Hypothalamus (tissue), 51 donors: Measurements from ENCODE around the gene NQO1.

Experiments used
- DNase-seq, 51 donors: peaks; one replicate each; lab custom pipeline; 2025; lab: John Stamatoyannopoulos, UW

Gene NQO1

DNA sequence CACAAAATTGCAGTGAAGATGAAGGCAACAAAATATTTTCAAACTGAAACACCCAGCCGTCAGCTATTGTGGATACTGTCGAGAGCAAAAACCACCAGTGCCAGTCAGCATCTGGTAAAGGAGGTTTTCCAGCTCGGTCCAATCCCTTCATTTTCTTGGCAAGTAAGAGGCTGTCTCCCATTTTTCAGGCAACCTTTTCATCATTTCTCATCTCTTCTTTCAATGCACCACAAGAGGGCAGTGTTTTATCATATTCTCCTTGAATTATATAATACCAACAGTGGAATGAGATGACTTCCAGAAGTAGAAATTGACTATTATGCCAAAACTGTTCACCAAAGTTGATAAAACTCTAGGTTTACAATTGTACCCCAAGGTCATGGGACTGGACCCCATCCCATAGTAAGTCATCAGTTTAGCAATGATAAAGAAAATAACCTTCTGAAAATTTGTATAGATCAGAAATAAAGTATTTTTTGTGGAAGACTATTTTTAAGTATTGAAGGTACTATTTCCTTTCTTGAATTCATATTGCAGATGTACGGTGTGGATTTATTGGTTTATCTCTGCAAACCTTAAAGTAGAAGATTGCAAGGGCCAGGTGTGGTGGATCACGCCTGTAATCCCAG, 16.8 kb downstream of the NQO1 start:
- DNase-seq, result peak in 2 of 51 donors; percentile 11 to 71

DNA sequence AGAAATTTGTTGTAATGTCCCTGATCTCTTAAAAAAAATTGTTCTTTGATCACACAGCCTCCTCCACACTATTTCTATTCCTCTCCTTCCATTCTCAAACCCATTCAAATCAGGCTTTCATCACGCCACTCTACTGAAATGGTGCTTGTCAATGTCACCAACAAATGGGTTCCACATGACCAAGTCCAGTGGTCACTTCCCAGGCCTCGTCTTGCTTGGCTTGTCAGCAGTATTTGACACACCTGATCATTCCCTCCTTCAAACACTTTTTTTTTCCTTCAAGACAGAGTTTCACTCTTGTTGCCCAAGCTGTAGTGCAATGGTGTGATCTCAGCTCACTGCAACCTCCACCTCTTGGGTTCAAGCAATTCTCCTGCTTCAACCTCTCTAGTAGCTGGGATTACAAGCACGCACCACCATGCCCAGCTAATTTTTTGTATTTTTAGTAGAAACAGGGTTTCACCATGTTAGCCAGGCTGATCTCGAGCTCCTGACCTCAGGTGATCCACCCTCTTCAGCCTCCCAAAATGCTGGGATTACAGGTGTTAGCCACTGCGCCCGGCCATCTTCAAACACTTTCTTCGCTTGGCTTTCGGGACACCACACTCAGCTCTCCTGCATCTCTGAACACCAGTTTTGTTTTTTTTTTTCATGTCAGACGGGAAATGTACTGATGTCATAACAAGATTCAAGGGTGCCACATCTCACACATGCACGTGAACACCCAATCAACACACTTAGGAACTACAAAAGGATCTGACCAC, 18.3 kb downstream of the NQO1 start:
- DNase-seq, result no peak

DNA sequence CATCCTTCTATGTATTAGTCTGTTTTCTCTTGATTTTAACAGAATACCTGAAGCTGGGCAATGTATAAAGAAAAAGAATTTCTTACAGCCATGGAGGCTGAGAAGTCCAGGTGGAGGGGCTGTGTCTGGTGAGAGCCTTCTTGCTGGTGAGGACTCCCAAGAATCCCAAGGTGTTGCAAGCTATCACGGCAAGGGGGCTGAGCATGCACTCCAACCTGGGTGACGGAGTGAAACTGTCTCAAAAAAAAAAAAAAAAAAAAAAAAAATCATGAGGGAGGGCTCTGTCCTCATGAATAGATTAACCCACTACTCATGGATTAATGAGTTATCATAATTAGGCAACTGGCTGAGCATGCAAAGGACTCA, 19.4 kb downstream of the NQO1 start:
- DNase-seq, result no peak

DNA sequence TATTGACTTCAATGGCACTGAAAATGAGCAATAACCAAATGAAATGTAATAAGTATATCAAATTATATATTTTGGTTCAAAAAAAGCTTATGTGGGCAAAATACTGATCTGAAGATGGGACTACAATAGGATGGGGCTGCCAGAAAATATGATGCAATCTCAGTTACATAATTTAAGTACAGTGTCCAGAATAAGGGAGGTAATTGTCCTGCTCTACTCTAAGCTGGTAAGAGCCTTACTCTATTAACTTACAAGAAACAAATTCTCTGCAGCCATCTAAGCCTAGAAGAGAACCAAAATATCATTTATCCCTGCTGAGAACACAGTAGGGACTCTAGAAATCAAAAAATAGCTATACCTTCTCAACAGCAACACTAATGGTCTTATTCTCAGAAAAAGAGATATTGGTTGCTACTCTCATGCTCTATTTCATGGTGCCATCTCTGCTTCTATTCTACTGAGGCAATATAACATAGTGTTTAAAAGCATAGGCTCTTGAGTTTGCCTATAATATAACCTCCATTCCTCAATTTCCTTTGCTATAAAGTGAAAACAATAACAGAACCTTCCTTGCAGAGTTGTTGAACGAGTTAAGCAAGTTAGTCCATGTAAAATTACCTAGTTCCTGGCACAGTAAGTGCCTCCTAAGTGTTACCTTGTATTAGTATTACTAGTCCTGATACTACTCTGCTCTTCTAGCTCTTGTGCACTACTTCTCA, 19.9 kb downstream of the NQO1 start:
- no peak for DNase-seq

DNA sequence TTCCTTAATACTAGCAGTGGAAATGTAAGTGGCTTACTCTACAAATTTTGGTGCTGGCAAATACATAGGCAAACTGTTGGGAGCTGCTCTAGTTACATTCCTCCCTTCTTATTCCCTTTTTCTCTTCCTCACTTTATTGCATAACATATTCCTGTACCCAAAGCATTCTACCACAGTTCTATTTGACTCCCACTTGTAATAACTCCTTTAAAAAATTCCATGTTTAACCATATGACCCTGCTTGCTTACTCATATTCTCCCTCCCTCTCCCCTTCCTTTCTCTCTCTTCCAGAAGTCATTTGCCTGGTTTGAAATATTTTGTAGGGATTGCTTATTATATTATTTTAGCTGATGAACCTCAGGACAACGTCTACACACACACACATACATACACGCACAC, 22.7 kb downstream of the NQO1 start:
- DNase-seq, result no peak

DNA sequence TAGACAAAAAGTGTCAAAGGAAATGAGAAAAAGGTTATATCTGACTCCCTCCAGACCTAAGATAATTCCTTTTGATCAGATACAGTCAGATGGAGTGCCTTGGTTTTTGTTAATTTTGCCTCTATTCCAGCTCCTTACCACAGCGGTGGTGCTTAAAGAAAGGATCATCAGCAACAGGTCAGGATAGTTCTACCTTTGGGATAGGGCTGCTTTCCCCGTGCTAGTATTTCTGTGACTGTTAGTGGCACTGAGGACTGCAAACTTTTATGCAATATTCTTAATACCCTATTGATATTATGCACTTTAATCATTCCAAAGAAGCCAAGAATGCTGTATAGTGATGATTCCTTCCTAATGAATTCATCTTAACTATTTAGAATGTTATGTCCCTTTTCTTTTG, 24.5 kb downstream of the NQO1 start:
- no peak for DNase-seq

DNA sequence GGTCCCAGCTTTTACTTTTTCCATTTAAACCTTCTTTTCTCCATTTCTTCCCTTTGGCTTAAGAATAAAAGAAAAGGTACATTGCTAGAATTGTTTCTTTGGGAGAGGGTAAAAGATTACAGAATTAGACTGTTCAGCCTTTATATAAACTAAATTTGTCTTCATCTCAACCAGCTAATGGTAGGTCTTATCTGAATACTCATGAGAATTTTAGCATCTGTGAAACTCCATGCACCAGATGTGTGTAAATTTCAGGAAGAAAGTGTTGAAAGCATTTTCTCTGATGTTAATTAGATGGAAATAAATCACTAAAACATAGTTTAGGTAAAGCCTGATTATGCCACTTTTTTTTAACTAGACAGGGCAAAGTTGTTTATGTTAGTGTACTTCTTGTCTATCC, 24.9 kb downstream of the NQO1 start:
- DNase-seq, result no peak

DNA sequence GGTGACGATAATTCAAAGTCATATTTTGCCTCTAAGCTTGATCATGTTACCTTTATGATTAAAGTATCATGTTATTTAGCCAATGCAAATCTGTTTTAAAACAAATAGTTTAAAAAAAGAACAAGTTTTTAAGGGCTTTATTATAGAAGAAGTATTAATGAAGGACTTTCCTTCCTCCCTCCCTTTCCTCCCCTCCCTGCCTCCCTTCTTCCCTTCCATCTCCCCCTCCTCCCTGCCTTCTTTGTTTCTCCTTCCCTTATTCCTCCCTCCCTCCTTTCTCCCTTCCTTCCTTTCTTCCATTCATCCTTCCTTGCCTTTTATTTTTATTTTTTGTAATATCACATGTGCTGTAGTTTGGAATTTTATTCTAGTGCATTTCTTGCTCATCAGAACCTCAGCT, 26.4 kb downstream of the NQO1 start:
- DNase-seq, result no peak

DNA sequence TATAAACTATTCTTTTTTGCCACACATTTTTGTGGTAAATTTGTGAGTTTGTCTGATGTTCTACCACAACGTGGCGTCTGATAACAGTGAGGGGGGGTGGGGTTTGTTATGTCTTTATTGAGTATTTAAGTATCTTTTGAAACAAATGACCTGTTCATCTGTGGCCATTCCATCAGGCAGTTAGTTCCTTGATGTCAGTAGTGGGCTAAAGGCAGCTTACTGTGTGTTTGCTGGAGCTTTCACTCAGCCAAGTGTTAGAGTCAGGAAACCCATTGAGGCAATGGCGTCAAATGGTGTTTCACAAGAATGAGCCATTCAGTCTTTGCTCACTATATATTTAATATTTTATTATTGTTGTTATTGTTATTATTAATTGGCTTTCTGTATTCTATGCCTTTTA, 28.0 kb downstream of the NQO1 start:
- no peak for DNase-seq

DNA sequence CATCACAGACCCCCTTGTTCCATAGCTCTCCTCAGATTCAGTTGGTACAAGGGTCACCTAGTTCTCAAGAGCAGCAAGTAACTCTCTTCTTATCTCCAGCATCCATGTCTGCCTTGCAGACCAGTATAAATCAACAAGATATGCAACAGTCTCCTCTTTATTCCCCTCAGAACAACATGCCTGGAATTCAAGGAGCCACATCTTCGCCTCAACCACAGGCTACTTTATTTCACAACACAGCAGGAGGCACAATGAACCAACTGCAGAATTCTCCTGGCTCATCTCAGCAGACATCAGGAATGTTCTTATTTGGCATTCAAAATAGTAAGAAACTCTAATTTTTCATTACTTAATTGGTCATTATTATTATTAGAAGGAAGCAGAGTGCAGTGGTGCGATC, 32.4 kb downstream of the NQO1 start:
- no peak for DNase-seq

DNA sequence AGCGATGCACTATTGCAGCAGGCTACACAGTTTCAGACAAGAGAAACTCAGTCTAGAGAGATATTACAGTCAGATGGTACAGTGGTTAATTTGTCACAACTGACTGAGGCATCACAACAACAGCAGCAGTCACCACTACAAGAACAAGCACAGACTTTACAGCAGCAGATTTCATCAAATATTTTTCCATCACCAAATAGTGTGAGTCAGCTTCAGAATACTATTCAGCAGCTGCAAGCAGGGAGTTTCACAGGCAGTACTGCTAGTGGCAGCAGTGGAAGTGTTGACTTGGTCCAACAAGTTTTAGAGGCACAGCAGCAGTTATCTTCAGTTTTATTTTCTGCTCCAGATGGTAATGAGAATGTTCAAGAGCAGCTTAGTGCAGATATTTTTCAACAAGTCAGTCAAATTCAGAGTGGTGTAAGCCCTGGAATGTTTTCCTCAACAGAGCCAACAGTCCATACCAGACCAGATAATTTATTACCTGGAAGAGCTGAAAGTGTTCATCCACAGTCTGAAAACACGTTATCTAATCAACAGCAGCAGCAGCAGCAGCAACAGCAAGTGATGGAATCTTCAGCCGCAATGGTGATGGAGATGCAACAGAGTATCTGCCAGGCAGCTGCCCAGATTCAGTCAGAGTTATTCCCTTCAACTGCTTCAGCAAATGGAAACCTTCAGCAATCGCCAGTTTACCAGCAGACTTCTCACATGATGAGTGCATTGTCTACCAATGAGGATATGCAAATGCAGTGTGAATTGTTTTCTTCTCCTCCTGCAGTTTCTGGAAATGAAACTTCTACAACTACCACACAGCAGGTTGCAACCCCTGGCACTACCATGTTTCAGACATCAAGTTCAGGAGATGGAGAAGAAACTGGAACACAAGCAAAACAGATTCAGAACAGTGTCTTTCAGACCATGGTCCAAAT, 34.1 kb downstream of the NQO1 start:
- DNase-seq, result peak in 4 of 51 donors; percentile 6 to 50 (median 16)

DNA sequence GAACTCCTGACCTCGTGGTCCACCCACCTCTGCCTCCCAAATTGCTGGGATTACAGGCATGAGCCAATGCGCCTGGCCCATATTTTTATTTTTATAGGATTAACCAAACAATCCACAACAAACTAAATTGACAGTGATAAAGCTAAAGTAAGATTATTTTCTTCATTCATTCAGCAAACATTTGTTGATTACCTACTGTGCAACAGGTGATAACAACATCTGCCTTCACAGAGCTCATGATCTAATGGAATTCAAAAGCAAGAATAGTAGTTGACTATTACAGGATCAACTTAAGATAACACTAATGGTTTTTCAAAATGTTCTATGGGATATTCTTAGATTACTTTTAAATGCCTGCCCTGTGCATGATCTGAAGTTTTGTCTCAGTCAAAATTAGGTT, 37.8 kb downstream of the NQO1 start:
- DNase-seq, result no peak

DNA sequence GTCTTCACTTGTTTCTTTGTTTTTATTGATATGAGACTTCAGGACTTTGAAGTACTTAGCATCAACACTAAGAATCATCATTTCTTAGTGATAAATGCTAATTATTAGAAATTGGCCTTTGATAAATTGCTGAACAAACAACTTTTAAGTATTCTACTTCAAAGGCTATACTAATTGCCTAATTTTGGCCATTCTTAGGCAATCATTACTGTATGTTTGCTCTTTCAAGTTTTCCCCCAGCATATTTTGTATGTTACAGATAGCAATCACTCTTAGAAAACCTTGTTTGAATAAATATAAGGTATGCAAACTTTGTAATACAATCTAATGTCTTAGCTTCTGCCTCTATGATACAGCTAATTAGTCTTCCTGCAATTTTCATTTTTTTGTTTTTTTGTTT, 46.0 kb downstream of the NQO1 start:
- no peak for DNase-seq

DNA sequence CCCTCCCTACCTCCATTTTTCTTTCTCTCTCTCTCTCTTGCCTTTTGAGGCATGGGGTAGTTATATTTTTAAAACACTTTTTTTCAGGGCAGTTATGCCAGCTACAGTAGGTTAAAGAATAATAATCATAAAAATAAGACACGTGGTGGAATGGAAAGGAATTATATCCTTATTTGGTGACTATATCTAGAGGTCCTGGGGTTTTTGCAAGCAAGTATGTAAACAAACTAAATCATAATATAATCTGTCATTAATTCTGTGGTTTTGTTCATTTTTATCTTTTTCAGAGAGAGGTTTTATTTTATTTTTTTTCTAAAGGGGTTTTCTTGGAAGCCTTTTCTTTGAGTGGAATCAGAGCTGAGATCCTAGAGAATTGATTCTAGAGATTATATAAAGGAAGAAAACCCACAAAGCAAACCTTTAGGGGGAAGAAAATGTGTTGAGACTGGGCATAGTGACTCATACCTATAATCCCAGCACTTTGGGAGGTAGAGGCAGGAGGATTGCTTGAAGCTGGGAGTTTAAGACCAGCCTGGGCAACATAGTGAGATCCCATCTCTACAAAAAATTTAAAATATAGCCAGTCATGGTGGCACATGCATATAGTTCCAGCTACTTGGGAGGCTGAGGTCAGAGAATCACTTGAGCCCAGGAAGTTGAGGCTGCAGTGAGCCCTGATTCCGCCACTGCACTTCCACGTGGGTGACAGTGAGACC, 53.2 kb downstream of the NQO1 start:
- no peak for DNase-seq

DNA sequence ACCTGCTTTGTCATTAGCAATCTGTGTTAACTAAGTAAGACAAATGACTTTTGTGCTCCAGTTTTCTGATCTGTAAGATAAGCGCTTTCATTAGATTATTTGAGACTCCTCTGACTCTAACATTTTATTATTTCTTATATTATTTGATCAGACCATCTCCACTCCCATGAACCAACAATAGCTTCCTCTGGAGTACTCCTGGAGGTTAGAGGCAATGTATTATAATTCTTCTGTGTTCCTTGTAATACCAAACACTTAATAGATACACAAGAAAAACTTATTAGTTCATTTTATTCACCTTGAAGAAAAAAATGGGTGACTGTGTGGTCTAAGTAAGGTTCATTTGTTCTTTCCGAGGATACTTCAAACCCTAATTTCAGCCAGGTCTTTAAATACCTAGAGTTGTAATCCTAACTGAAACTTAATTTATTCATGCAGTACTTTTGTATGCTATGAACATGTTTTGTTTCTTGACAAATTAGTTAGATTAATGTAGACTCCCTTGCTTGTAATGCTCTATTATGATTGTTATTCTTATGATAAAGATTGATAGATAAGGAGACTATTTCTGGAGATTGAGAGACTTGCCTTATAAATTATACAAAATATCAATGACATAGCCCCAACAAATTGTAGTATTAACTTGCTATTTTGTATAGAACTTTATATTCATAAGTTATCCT, 53.9 kb downstream of the NQO1 start:
- DNase-seq, result no peak

DNA sequence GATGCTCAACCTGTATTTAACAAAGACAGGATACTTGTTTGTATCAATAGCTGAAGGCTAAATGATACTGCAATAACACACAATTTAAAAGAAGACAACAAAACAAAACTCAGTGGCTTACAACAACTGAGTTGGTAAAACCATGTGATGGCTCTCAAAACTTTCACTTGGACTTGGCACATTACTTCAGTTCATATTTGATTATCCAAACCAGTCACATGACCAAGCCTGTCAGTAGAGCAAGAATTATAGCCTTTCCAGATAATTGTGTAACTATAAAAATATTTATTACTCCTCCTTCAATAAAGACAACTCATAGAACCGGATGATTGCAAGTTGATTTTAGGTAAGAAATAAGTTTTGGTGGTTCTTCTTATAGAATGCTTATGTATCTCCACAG, 56.8 kb downstream of the NQO1 start:
- DNase-seq, result no peak

DNA sequence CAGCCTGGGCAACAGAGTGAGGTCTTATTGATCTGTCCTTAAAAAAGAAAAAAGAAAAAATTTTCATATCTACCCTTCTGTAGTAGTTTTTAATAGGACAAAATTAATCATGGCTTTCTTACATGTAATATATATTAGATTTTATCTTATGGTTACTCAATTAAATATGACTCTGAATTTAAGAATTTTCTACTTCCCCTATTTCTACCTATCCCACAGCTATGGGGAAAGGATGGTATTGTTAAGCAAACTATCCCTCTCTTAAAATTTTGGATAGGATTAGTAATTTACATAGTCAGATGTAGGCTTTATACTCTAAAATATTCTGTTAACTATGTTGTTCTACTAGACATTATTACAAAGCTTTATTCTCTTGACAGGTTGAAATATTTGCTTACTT, 62.5 kb downstream of the NQO1 start:
- no peak for DNase-seq

DNA sequence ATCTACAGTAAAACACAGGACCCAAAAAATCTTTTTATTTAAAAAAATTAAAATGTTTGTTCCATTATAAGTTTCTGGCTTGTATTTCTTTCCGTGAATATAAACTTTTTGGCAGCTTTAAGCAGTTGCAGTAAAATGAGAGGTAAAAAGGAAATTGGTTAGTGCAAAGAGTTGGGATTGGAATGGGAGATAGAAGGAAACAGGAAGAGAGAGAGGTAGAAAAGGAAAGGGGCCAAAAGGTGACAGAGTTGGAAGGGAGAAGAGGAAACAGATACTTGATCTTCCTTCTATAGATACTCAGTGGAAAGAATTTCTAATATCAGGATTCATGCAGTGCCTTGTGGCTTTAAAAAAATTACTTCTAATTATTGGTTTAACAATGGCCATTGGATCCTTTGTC, 63.5 kb downstream of the NQO1 start:
- DNase-seq, result no peak

DNA sequence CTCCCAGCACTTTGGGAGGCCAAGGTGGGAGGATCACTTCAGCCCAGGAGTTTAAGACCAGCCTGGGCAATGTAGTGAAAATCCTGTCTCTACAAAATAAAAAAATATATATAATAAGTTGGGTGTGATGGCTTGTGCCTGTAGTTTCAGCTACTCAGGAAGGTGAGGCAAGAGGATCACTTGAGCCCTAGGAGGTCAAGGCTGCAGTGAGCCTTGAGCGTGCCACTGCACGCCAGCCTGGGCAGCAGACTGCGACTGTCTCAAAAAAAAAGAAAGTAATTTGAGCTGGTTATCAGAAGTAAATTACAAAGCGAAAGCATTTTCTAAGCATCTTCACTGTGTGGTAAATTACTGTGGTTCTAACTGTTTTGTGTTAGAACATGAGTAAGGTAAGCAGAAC, 66.2 kb downstream of the NQO1 start:
- DNase-seq, result no peak
